Measurements from ENCODE around the gene COPG2. TPM values are rescaled to one million over a fixed set of nuclear protein-coding genes. Genes with fewer than 3 reads are reported as not detected.
A peak's percentile ranks its signal among the peaks of the same experiment; 100 is the strongest.
"Not testable (repeated sequence)": the region's sequence is repeated elsewhere in the genome, so short reads cannot be mapped to it uniquely, and the experiment has no call there.

Gene COPG2
- total RNA-seq, 2 experiments from 2014 or later, result 23.8 to 25.1 TPM

DNA sequence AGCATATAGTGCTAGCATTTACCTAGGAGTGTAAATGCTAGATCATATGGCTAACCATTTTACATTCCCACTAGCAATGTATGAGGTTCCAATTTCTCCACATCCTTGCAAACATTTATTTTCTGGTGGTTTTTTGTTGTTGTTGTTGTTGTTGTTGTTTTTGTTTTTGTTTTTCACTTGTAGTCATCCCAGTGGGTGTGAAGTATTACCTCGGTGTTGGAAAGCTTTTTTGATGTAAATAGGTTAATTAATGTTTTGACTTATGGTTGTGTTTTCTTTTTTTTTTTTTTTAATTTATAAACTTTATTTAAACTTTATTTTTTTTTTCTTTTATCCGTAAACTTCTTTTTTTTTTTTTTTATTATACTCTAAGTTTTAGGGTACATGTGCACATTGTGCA is 33.1 kb upstream of the COPG2 start:
- ChIA-PET POLR2A (no interaction called here), CTCF (no interaction called here)
- Mint-ChIP-seq H3K4me1 (ENCODE audit: low read depth) (no peaks in the 10 kb centered on the region), H3K36me3 (ENCODE audit: low read depth) (no peaks in the 10 kb centered on the region), H3K4me3 (no peak overlapping the region), H3K9me3 (no peaks in the 10 kb centered on the region), H3K27me3 (peaks cover 13% of the 10 kb centered on the region), H3K27ac (no peak overlapping the region)
- TF ChIP-seq, protein P1, sequence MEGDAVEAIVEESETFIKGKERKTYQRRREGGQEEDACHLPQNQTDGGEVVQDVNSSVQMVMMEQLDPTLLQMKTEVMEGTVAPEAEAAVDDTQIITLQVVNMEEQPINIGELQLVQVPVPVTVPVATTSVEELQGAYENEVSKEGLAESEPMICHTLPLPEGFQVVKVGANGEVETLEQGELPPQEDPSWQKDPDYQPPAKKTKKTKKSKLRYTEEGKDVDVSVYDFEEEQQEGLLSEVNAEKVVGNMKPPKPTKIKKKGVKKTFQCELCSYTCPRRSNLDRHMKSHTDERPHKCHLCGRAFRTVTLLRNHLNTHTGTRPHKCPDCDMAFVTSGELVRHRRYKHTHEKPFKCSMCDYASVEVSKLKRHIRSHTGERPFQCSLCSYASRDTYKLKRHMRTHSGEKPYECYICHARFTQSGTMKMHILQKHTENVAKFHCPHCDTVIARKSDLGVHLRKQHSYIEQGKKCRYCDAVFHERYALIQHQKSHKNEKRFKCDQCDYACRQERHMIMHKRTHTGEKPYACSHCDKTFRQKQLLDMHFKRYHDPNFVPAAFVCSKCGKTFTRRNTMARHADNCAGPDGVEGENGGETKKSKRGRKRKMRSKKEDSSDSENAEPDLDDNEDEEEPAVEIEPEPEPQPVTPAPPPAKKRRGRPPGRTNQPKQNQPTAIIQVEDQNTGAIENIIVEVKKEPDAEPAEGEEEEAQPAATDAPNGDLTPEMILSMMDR (IDR thresholded peaks at IDR 0.05), result no peak
- ATAC-seq (no peak), DNase-seq (no peak)
- intact Hi-C loops (cut with micrococcal nuclease), result no loop called here

DNA sequence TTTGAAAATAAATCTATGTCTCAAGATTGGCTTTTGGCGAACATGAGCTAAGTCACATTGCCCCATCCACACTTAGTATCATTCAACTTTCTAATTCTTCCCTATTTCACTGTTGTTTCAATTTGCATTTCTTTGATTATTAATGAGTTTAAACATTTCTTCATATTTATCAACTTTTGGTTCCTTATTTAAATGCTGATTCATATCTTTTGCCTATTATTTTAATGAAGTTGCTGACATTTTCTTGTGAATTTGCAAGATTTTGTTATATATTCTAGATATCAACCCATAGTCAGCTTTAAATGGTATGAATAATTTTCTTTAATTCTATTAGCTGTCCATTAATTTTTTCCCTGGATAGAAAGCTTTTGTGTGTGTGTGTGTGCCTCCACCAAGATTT is 32.2 kb upstream of the COPG2 start:
- Mint-ChIP-seq H3K9me3 (no peaks in the 10 kb centered on the region), H3K27ac (no peak overlapping the region), H3K4me1 (ENCODE audit: low read depth) (no peaks in the 10 kb centered on the region), H3K36me3 (ENCODE audit: low read depth) (no peaks in the 10 kb centered on the region), H3K4me3 (no peak overlapping the region), H3K27me3 (peaks cover 5% of the 10 kb centered on the region)
- no peak for DNase-seq
- CTCF ChIA-PET, result no interaction called here
- intact Hi-C loops (cut with micrococcal nuclease), result no loop called here
- ATAC-seq, result no peak
- POLR2A ChIA-PET, result no interaction called here
- TF ChIP-seq, protein P1 (IDR thresholded peaks at IDR 0.05), result no peak

DNA sequence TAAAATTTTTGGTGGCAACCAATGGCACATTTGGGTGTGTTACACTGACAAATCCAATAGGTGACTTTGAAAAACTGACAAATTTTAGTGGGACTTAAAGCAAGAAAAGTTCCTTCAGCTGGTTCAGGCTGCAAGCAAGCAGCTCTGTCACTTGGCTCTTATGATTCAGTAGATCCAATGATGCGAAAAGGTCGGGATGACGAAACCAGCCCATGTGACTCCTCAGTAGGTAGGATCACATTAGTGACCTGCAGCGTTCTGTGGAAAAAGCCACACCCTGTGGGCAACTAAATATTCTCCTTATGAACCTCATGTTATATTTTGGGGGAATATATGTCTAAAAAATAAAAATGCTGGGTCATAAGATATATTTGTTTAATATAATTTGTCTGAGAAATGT is 31.1 kb upstream of the COPG2 start:
- POLR2A ChIA-PET, result no interaction called here
- intact Hi-C loops (cut with micrococcal nuclease), result no loop called here
- DNase-seq, result peak; percentile 5
- H3K9me3 Mint-ChIP-seq, result no peaks in the 10 kb centered on the region
- CTCF ChIA-PET, result interaction anchor here (1.3 kb wide), 1 partner anchor 59 kb away, joined by 3 read pairs; no protein-coding TSS in a partner anchor
- no peak overlapping the region for H3K27ac Mint-ChIP-seq
- no peaks in the 10 kb centered on the region for H3K36me3 Mint-ChIP-seq (ENCODE audit: low read depth)
- TF ChIP-seq, protein P1 (IDR thresholded peaks at IDR 0.05), result no peak
- no peaks in the 10 kb centered on the region for H3K4me1 Mint-ChIP-seq (ENCODE audit: low read depth)
- no peak for ATAC-seq
- no peak overlapping the region for H3K4me3 Mint-ChIP-seq
- H3K27me3 Mint-ChIP-seq, result peaks cover 4% of the 10 kb centered on the region

DNA sequence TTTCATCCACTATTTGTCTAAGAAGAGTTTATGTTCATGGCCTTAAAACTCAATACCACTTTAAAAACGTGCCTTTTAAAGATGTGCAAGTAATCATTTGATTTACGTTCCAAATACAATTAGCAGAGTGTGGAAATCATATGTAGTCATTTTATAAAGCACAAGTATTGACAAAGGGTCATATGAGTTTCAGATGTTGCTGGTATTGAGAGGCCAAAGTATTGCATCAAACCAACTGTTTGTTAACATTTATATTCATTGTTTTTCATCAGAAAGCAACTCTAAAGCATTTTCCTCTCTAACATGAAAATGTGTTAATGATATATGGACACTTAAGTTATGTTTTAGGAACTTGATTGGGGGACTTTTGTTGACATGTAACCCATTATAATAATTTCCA is 29.3 kb upstream of the COPG2 start:
- ChIA-PET POLR2A (no interaction called here), CTCF (no interaction called here)
- ATAC-seq, result no peak
- no peak overlapping the region for H3K27ac Mint-ChIP-seq
- DNase-seq, result no peak
- H3K36me3 Mint-ChIP-seq (ENCODE audit: low read depth), result no peaks in the 10 kb centered on the region
- H3K9me3 Mint-ChIP-seq, result no peaks in the 10 kb centered on the region
- no peaks in the 10 kb centered on the region for H3K4me1 Mint-ChIP-seq (ENCODE audit: low read depth)
- no peaks in the 10 kb centered on the region for H3K27me3 Mint-ChIP-seq
- TF ChIP-seq, protein P1 (IDR thresholded peaks at IDR 0.05), result no peak
- intact Hi-C loops (cut with micrococcal nuclease), result no loop called here
- no peak overlapping the region for H3K4me3 Mint-ChIP-seq

DNA sequence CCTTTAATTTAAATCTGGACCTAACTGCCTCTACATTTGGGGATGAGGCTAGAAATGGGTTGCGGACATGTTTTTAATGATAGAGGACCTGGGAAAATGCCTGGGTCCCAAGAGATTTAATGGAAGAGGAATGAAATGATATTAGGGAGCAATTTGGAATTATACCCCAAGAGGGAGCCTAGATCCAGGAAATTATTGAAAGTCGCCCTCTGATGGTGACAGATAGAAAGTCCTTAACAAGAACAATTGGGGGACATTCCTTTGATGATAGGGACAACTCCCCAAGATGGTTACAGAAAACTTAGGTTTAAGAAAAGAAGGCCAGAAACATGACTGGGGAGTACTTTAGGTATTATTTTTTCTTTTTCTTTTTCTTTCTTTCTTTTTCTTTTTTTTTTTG is 27.3 kb upstream of the COPG2 start:
- H3K36me3 Mint-ChIP-seq (ENCODE audit: low read depth), result no peaks in the 10 kb centered on the region
- no peak for ATAC-seq
- CTCF ChIA-PET, result no interaction called here

DNA sequence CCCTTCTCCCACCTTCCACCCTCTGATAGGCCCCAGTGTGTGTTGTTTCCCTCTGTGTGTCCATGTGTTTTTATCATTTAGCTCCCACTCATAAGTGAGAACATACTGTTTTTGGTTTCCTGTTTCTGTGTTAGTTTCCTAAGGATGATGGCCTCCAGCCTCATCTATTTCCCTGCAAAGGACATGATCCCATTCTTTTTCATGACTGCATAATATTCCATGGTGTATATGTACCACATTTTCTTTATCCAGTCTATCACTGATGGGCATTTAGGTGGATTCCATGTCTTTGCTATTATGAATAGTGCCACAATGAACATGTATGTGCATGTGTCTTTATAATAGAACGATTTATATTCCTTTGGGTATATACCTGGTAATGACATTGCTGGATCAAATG is 23.8 kb upstream of the COPG2 start:
- intact Hi-C loops (cut with micrococcal nuclease); POLR2A ChIA-PET: not testable (repeated sequence)
- H3K9me3 Mint-ChIP-seq, result peaks cover 12% of the 10 kb centered on the region

More for the DNA sequence above, 27.3 kb upstream of the COPG2 start:
- TF ChIP-seq, protein P1 (IDR thresholded peaks at IDR 0.05), result peak; percentile 38
- Mint-ChIP-seq H3K4me3 (no peak overlapping the region), H3K9me3 (peaks cover 7% of the 10 kb centered on the region), H3K27me3 (no peaks in the 10 kb centered on the region), H3K27ac (no peak overlapping the region), H3K4me1 (ENCODE audit: low read depth) (no peaks in the 10 kb centered on the region)
- DNase-seq, result no peak
- intact Hi-C loops (cut with micrococcal nuclease), result no loop called here
- POLR2A ChIA-PET, result no interaction called here

More for the DNA sequence above, 23.8 kb upstream of the COPG2 start:
- H3K27me3 Mint-ChIP-seq; H3K4me1 Mint-ChIP-seq (ENCODE audit: low read depth); H3K4me3 Mint-ChIP-seq; ATAC-seq; CTCF ChIA-PET; H3K36me3 Mint-ChIP-seq (ENCODE audit: low read depth); DNase-seq; H3K27ac Mint-ChIP-seq: not testable (repeated sequence)

All from activated CD8-positive, alpha-beta T cell treated with anti-CD3 and anti-CD28 coated beads for 36 hours (primary cell).